ENCODE data around the gene PCDHAC1. TPM values are rescaled to one million over a fixed set of nuclear protein-coding genes. Genes with fewer than 3 reads are reported as not detected.

Gene PCDHAC1
- total RNA-seq, 2 donors from 2014 or later: 1.1 to 3.9 TPM

- Histone ChIP-seq H3K9me3 (no peaks in the 10 kb centered on the region), H3K4me1 (replicated peaks) (peaks cover 2% of the 10 kb centered on the region), H3K27me3 (replicated peaks; ENCODE audit: insufficient read depth) (no peaks in the 10 kb centered on the region), H3K36me3 (no peaks in the 10 kb centered on the region), H3K4me3 (peak within 1 kb of the TSS; percentile 38 to 41), H3K27ac (no peak within 1 kb of the TSS)
- TF ChIP-seq CTCF (IDR thresholded peaks at IDR 0.05) (no peak), POLR2AphosphoS5 (IDR thresholded peaks at IDR 0.05) (no peak), POLR2A (IDR thresholded peaks at IDR 0.05) (no peak)
- no peak for DNase-seq (ENCODE audit: low spot score)
- WGBS: 1% methylated on average over 58 of the region's 80 CpGs
- intact Hi-C loops (cut with DNase I): no loop called here
Observed at GRCh38 chr5:140966293-140967225, 40.5 kb downstream of the PCDHAC1 start, which contains the start of gene PCDHAC2. TSS of gene PCDHAC2 (plus strand) at chr5:140966476. CDS start at chr5:140966767, 291 bp downstream.

- Histone ChIP-seq H3K27me3 (replicated peaks; ENCODE audit: insufficient read depth) (no peaks in the 10 kb centered on the region), H3K9me3 (no peaks in the 10 kb centered on the region), H3K36me3 (no peaks in the 10 kb centered on the region), H3K4me3 (peak overlapping the region in 1 of 2 donors; percentile 38), H3K27ac (no peak overlapping the region), H3K4me1 (replicated peaks) (peaks cover 2% of the 10 kb centered on the region)
- WGBS: 30% methylated on average over 33 of the region's 34 CpGs
- intact Hi-C loops (cut with DNase I): no loop called here
- DNase-seq (ENCODE audit: low spot score): no peak
- TF ChIP-seq POLR2AphosphoS5 (IDR thresholded peaks at IDR 0.05) (no peak), CTCF (IDR thresholded peaks at IDR 0.05) (no peak), POLR2A (IDR thresholded peaks at IDR 0.05) (no peak)
Observed at GRCh38 chr5:140967226-140967893, 41.3 kb downstream of the PCDHAC1 start.

- no peaks in the 10 kb centered on the region for H3K36me3 ChIP-seq
- peaks cover 2% of the 10 kb centered on the region for H3K4me1 ChIP-seq (replicated peaks)
- no peak overlapping the region for H3K27ac ChIP-seq
- H3K4me3 ChIP-seq: no peak overlapping the region
- no peaks in the 10 kb centered on the region for H3K9me3 ChIP-seq
- no peaks in the 10 kb centered on the region for H3K27me3 ChIP-seq (replicated peaks; ENCODE audit: insufficient read depth)
- no peak for DNase-seq (ENCODE audit: low spot score)
- intact Hi-C loops (cut with DNase I): no loop called here
- TF ChIP-seq POLR2A (IDR thresholded peaks at IDR 0.05) (no peak), POLR2AphosphoS5 (IDR thresholded peaks at IDR 0.05) (no peak), CTCF (IDR thresholded peaks at IDR 0.05) (no peak)
Observed at GRCh38 chr5:140969880-140970279, 43.8 kb downstream of the PCDHAC1 start.

- no peaks in the 10 kb centered on the region for H3K4me1 ChIP-seq (replicated peaks)
- no peak overlapping the region for H3K4me3 ChIP-seq
- H3K36me3 ChIP-seq: no peaks in the 10 kb centered on the region
- DNase-seq (ENCODE audit: low spot score): no peak
- no peaks in the 10 kb centered on the region for H3K27me3 ChIP-seq (replicated peaks; ENCODE audit: insufficient read depth)
- intact Hi-C loops (cut with DNase I): no loop called here
- no peak overlapping the region for H3K27ac ChIP-seq
- TF ChIP-seq CTCF (IDR thresholded peaks at IDR 0.05): no peak
- no peak for TF ChIP-seq POLR2AphosphoS5 (IDR thresholded peaks at IDR 0.05)
- no peak for TF ChIP-seq POLR2A (IDR thresholded peaks at IDR 0.05)
- no peaks in the 10 kb centered on the region for H3K9me3 ChIP-seq
Observed at GRCh38 chr5:140973550-140973949, 47.5 kb downstream of the PCDHAC1 start.

Data from prostate gland (tissue), 2 donors.